Left cardiac atrium (tissue), 4 donors: ENCODE results near the gene AGBL1. TPM values are rescaled to one million over a fixed set of nuclear protein-coding genes. Genes with fewer than 3 reads are reported as not detected.

Source experiments
- ATAC-seq, 2 donors: fragments of 200-7000 bp; cut with Tn5 transposase; one replicate each; pipeline ENCODE4 v1.9.1; 2020; ENCODE audit warnings: mild to moderate bottlenecking in 2 of 2, moderate library complexity in 2 of 2
- DNase-seq: peaks from one replicate; pipeline ENCODE4 v3.0.0-alpha.2; 2020
- intact Hi-C, 2 donors: fragments of 100-400 bp; cut with DNase I; formaldehyde crosslinking; loops; one replicate each; pipeline versions ENCODE4 v1.14.1 to v1.15.1; 2022 to 2023
- total RNA-seq, 2 donors: library from RNA; stranded (reverse); fragmentation: NEBNext Ultra II Directional; extraction: Animal tissue kit (Norgen Biotek cat#: 25700); gene quantifications; one replicate each; pipeline ENCODE4 v1.2.1, GENCODE V29; 2021
- donor health status: DM: no; HTN: yes; CAD: no.
- donor health status: DM: no; HTN: yes; CAD: no; lungs with severe emphysema.
- donor health status: DM: yes; HTN: yes; CAD: no.
- donor health status: Dilated cardiomyopathy.

AGBL1 gene
- total RNA-seq, 2 donors from 2014 or later, result 0.05 TPM; not detected in 1

DNA sequence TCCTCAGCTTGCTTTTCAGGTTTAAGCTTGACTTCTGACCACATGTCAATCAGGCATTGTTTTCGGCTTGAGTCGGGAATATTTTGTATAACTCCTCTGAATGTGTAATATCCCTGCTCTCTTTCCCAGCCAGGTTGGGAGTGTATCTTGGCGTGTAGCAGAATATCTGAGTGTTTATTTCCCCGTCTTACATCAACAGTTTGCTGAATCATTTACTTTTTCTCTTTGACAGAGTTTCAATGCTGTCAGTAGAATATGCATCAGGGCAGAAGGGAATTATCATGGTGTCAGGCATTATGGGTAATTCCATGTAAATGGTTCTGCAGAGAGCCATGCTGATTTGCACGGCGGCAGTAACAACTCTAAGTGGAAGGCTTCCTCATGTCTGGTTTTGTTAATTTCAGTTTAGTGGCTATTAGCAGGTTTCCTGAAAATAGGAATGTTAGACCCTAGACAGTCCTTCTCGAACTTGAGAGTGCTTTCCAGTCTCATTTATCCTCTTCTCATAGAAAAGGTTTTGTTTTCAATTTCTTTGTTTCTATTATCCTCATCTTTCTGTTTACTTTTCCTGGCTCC, 566.3 kb downstream of the AGBL1 start:
- ATAC-seq (no peak), DNase-seq (no peak)
- intact Hi-C loops, result no loop called here

DNA sequence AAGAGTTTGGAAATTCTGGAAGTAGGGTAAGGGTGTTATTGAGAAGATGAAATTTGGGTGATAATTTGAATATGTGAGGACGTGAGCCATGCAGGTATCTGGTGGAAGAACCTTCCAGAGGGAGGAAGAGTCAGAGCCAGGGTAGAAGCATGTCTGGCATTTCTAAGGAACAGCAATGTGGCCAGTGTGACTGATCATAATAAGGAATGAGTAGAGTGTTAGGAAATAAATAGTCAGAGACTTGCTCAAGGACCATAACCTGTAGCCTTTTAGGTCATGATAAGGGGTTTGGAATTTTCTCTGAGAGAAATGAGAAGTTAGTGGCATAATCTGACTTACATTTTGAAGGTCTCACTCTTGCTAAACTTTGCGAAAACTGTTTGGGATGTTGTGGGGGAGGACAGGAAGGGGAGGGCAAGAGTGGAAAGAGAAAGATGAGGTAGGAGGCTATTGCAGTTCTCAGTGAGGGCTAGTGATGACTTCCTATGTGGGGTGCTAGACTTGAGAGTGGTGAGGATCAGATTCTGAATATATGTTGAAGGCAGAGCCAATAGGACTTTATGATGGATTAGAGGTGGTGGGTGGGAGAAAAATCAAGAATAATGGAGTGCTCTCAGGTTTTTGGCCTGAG, 568.3 kb downstream of the AGBL1 start:
- ATAC-seq (no peak), DNase-seq (no peak)
- intact Hi-C loops, result no loop called here

DNA sequence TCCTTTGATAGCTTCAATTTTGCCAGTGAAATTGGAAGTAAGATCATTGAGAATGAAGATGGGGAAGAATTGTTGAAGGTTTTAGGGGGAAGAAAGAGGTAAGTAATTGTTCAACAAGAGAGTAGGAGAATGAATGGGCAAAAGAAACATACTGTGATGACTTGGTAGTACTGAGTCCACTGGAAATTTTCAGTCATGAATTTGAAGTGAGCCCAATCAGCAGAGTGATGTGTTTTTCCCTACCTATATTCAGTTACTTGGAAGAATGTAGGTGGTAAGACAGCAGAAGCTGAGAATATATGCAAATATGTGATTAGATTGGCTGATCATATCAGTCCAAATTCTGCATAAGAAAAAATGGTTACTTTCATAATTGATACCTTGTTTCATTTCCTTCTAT, 569.6 kb downstream of the AGBL1 start:
- intact Hi-C loops, result no loop called here
- no peak for DNase-seq
- no peak for ATAC-seq

DNA sequence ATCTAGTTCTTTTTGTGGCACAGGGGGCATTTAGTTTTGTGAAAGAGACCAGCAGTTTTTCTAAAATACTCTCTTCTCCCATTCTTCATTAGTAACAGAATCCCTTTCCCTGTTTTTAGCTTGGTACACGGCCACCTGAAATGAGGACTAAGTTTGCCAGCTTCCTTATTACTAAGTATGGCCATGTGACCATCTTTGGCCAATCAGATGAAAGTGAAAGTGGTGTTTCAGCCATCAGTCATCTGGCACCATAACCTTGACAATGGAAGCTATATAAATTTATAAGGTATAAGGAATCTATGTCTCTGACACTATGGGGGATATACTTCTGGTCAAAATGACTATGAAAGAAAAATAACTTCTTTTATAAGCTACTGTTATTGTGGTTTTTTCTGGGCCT, 570.4 kb downstream of the AGBL1 start:
- intact Hi-C loops, result no loop called here
- ATAC-seq, result no peak
- no peak for DNase-seq

DNA sequence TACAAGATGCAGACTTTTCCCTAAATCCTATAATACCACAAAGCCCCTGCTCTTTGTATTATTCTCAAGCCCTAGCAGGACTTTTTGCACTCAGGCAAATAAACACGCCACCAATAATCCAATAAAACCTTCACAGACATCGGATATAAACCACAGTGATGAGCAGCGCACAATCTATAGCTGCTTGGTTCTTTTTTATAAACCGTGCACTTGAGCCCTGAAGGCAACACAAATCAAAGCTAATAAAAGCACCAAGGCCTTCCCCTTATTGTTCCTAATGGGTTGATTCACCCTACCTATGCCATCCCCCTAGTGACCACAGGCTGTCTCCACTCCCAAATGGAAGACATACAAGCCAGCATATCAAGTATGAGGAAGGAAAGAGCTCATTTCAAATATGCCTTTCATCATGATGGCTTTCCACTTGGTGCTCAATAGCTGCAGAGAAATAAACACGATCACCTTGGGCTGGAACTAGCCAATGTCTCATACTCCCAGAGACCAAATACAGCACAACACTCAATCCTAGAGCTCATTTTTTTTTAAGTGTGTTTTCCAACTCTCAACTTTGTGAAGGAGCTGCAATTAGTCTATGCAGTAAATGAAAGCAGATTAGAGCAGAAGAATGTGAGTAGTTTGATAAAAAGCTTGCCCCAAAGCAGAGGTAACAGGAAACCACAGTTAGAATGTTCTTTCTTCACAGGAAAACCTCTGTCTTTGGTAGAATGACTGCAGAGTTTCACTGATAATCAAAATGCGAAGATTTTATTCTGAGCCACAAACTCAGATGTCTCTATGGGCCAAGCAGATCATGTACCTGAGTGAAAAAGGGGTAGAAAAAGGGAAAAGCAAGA, 573.9 kb downstream of the AGBL1 start:
- intact Hi-C loops, result no loop called here
- no peak for DNase-seq
- peak in 1 of 2 donors; percentile 27 for ATAC-seq

DNA sequence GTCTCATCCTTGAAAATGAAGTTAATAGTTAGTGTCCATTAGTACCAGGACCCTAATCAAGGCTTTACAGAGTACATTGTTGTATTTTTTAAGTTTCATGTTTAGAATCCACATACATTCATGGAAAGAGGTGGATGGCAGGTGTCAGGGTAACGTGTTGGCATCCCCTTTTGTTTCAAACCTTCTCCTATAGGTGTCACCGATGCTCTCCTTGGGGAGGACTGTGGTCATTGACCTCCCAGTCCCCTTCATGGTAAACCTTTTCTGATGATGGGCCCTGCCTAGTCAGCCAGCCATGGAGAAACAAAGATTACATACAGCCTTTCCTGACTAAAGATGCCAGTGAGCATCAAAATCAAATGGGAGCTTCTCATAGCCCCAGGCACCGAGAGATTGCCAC, 574.8 kb downstream of the AGBL1 start:
- ATAC-seq (no peak), DNase-seq (no peak)
- intact Hi-C loops, result no loop called here

DNA sequence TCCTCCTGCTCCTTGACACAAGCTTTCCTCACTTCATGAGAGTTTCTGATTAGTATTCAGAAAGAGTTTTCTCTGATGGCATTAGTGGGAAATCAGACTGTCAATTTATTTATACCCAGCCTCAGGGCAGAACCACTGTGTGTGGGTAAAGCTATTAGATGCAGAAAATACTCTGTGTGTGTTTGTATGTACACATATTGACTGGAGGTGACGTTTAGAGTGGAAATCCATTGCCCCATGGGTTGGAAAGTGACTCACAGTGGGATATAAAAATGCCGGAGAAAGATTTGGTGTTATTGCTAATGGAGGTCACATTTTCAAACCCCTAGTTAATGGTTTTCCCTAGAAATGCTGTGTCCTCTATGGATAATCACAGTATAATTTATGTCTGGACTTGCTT, 577.6 kb downstream of the AGBL1 start:
- ATAC-seq (no peak), DNase-seq (no peak)
- intact Hi-C loops, result no loop called here

DNA sequence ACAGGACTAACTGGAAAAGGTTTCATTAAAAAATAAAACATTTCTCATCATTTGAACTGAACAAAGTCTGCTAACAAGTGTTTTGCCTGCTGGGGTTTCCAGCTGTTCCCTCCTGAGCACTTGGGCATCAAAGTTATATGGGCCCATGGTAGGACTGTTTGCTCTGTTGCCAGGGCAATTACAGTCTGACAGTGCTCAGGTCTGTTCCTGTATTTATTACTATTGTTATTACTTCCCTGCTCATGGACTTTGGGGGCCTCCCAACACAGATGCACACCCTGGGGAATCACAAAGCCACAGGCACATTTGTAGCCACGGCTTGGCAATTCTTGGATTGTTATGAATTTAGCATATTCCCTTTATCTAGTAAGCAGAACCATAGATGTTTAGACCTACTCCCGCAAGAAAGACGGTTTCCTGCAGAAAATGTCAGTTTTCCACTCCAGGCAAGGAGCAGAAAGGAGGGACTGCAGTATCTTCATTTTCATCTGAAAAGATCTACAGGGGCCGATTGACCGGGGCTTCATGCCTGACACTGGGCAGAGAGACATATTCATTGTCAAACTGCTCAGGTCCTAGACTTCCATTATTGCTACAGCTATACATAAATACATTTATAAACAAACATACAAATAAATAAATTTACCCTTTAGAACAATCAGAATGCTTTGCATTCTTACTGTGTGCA, 580.2 kb downstream of the AGBL1 start:
- DNase-seq (no peak), ATAC-seq (no peak)
- intact Hi-C loops, result no loop called here

DNA sequence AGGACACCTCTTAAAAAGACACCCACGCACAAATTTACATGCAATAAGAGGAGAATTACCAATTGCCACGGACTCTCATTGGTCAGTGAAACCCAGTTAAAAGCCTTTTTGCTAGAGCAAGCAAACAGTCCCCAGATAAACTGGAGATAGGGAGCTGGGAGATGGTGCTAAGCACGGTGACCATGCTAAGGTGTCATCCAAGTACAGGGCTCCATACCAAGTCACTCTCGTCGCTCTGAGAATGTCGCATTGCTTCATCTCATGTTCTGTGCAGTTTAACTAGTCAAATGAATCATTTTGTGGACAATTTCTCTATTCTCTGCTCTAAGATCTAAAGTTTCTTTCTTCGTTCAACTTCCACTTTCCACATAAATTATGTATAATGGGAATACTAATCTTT, 581.9 kb downstream of the AGBL1 start:
- ATAC-seq, result no peak
- no peak for DNase-seq
- intact Hi-C loops, result no loop called here

DNA sequence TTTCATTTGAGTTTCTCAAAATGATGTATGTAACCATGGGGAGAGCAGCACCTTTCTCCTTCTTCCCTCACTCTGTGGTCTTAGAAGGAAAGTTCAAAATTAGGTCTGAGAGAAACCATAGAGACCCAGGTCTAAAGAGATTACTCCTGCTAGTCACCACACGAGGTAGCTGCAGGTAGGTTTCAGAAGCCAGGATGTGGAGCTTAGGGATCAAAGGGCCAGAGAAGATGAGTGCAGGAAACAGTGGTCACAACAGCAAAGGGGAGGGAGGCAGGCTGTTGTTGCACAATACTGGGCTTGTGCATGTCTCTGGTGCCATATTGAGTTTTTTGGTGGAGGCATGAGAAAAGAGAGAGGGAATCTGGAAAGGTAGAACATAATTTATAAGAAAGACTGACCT, 583.6 kb downstream of the AGBL1 start:
- no peak for ATAC-seq
- intact Hi-C loops, result no loop called here
- DNase-seq, result no peak

DNA sequence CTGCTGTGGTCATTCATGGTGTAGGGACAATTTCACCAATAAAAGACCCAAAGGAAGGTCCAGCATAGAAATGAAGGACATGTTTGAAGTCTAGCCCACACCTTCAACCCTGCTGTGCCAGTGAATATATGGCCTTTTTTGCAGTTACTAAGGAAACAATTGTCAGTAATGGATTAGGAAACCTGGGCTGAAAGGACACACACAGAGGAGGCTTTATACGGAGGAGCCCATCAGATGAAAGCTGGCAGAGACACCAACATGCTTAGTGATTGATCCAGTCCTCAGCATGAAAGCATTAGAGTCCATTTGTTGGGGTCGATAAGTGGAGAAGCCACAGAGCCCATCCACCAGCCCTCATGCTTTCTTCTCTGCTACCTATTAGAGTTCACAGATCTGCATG, 584.3 kb downstream of the AGBL1 start:
- intact Hi-C loops, result no loop called here
- ATAC-seq, result no peak
- no peak for DNase-seq

DNA sequence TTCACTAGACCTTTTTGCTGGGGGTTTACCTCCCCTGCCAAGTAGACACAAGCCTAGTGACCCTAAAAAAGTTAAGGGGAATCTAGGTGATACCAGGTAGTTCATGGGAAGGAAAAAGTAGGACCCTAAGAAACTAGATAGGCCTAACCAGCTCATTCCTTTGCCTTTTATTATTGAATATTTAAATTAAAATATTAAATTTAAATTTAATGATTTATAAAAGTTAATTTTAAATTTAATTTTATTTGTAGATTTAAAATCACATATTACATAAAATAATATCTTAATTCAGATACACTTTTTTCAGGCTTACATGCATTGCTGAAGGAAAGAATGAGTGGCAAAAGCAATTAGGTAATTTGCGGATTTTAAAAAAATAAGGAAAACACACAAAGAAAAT, 584.9 kb downstream of the AGBL1 start:
- DNase-seq (no peak), ATAC-seq (no peak)
- intact Hi-C loops, result no loop called here

DNA sequence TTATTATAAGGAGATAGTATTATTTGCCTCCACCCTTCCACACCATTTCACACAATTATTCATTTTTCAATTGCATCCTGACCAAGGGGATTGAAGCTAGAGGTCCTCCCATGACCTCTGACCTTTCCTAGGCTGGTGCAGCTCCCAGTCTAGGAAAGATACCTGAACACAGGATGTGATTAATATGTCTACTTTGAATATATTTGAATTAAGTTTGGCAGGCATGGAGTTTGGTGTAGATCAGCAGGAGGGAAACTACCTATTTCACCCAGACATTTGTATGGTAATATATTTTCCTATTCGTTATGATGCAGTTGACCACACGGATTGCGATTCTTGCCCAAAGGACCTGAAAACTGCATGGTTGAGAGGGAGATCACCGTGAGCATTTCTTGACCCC, 596.3 kb downstream of the AGBL1 start:
- DNase-seq (no peak), ATAC-seq (no peak)
- intact Hi-C loops, result no loop called here

DNA sequence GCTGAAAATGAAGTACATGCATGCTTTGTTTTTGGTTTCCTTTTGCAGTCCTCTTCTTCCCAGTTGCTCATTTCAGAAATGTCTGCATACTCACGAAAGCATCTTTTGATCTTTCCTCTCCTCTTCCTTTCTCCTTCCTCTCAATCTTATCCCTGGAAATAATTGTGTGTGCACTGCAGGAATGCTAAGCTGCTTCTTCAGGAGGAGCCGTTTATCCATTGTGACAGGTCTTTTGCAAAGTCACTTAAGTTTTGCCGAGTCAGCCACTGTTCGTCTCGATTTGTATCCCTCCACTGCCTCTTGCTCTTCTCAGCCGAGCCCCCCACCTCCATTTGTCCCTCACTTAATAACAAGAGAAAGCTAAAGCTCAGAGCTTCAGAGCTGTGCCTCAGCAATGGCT, 597.6 kb downstream of the AGBL1 start:
- ATAC-seq, result no peak
- intact Hi-C loops, result no loop called here
- DNase-seq, result no peak

DNA sequence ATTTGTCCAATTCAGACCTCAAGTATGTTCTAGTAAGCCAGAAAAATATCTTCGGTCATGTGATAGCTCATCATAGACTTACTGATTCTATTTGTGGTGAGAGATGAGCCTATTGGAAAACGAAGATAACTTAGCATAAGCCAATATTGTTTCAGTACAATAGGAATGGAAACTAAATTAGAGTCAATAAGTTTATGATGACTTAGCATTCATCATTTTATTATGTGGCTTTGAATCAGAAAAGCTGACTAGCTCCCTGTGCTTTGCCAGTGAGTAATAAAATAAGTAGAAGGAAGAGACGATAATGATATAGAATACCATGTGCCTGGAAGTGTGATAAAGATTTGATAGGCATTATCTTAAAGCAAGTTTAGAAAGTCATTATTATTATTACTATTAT, 605.6 kb downstream of the AGBL1 start:
- ATAC-seq (no peak), DNase-seq (no peak)
- intact Hi-C loops, result no loop called here

DNA sequence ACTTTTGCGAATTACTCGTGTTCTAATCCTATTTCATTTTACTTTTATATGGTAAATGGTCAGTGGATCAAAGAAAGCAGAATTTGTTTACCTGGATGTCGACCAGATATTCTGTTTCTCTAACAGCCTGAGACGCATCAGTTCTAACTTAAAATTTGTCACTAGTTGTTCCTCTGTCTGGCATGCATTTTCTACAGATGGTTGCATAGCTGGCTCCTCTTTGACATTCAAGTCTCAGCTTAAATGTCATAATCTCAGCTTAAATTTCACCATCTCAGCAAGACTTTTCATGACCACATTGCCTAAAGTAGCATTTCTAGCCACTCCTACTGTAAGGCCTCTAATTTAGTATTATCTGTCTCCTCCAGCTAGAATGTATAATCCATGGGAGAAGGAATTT, 609.3 kb downstream of the AGBL1 start:
- no peak for ATAC-seq
- intact Hi-C loops, result no loop called here

DNA sequence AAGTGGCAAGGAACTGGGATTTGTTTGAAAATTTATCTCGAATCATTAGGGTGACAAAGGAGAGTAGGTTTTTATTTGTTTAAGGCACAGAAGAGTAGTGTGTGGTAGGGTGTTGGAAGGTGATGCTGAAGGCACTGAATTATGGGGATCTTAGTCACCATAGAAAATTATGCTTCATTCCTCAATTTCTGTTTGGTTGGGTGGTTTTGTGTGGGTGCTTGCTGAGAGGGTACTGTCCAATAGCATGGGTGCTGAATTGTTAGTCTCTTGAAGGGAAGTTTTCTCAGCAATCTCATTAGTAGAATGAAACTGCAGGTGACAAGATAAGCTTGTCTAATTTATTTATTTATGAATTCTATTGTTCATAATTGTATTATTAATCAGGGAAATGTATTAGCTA, 610.9 kb downstream of the AGBL1 start:
- ATAC-seq (no peak), DNase-seq (no peak)
- intact Hi-C loops, result no loop called here

More for the DNA sequence above, 609.3 kb downstream of the AGBL1 start:
- DNase-seq, result no peak

DNA sequence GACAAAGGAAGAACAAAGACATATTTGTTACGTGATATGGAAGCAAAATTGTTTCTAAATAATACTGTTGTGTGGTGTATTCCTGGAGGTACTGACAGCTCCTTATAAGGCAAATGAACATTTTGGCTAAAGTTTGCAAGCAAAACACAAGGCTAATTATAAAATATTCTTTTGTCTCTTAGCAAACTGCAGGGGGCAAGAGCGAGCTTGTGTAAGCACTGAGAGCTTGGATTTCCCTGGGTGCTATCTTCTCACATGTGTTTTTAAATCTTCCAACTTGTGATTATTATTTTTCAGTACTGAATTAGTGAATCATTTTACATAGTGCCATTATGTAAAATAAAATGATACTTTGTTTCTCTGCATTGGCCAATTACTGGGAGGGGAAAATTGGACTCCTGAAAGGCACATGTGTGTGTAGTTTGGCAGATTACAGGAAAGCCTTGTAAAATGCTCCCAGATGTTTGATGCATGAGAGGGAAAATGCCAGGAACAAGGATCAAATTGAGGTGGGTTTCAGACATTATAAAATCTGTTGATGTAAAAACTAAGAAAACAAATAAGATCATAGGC, 611.5 kb downstream of the AGBL1 start:
- ATAC-seq, result no peak
- intact Hi-C loops, result no loop called here
- DNase-seq, result no peak

DNA sequence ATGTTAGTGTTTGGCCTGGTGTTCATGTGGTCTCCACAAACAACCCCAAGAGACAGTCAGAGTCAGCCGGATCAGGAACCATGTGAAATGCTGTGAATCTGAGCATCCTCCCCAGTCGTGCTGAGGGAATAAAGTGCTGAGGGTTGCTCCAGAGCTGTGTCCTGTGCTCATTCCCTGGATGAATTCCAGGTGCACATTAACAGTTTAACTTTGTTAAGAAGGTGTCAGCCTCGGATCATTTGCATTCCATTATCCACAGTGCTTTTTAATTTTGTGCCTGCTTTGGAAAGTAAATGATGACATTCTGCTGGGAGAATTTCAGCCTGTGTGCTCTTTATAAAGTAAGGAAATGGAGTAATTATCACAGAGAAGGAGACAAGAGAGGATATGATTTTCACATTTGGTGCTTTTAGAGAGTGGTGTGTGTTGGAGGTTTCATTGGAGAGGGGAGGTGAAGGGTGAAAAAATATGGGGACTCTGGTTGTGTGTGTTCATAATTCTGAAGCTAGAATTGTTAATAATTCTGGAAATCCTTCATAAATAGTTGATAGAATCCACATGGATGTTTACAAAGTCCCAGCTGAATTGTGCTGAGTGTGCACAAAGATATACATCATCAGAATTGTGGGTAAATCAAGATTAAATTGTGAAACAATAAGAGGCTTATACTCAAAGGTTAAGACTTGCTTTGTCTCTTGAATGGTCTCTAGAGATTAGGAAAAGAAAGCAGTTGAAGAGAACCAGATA, 621.4 kb downstream of the AGBL1 start:
- ATAC-seq (no peak), DNase-seq (no peak)
- intact Hi-C loops, result no loop called here
